Measurements from ENCODE around the gene TMEM120B. TPM values are rescaled to one million over a fixed set of nuclear protein-coding genes. Genes with fewer than 3 reads are reported as not detected.
"Not testable (repeated sequence)": the region's sequence is repeated elsewhere in the genome, so short reads cannot be mapped to it uniquely, and the experiment has no call there.

TMEM120B gene
- polyA plus RNA-seq, 10 donors: 10.6 to 22.9 (median 17.0) TPM

- no peak for DNase-seq
Observed at GRCh38 chr12:121708313-121709063, 4.1 kb upstream of the TMEM120B start.

GRCh38 chr12:121709064-121709424 is 3.5 kb upstream of the TMEM120B start:
- DNase-seq: not testable (repeated sequence)

GRCh38 chr12:121709478-121709961 is 3.0 kb upstream of the TMEM120B start:
- DNase-seq: peak in 1 of 3 donors; percentile 49

- no peak for DNase-seq
Observed at GRCh38 chr12:121711361-121712189, 977 bp upstream of the TMEM120B start.

DNA sequence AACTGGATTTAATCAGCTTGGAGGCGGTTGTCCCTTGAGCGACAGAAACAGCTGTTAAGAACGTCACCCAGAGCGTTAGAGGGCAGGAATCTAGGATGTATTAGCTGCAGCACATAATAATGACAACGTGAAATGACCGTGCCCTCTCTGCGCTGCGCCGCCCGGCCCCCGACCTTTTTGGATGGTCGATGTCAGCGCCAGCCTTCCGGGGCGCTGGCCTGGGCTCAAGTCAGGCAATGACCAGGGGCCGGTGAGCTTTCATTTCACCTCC is 427 bp upstream of the TMEM120B start:
- peak; percentile 83 to 92 (median 90) for DNase-seq

DNA sequence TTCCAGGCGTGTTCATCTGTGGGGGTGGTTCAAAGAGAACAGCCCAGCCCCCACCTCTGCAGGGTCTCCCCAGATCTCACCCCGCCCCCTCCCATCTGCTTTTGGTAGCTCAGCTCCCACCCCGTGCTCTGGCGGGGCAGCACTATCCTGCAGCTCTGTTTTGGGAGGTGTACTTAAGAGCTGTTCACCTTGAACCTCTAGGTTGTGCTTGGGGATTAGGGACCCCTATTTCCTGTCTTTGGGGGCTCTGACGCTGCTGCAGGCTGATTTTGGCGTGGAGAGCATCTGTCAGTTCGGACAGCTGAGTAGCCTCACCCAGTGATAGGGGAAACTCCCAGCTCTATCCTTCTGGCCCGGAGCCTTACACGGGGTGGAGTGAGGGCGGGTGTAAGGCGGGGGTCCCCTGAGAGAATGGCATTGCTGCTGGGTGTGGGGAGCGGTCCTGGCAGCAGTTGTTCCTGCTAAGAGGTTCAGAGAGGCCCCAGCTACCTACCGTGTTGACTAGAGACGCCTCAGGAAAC is 765 bp downstream of the TMEM120B start:
- peak; percentile 45 to 76 (median 54) for DNase-seq

- peak in 1 of 3 donors; percentile 42 for DNase-seq
Observed at GRCh38 chr12:121713793-121714192, 1.2 kb downstream of the TMEM120B start.

GRCh38 chr12:121715055-121715454 is 2.5 kb downstream of the TMEM120B start:
- not testable (repeated sequence) for DNase-seq

GRCh38 chr12:121715862-121716435 is 3.4 kb downstream of the TMEM120B start:
- DNase-seq: no peak

DNA sequence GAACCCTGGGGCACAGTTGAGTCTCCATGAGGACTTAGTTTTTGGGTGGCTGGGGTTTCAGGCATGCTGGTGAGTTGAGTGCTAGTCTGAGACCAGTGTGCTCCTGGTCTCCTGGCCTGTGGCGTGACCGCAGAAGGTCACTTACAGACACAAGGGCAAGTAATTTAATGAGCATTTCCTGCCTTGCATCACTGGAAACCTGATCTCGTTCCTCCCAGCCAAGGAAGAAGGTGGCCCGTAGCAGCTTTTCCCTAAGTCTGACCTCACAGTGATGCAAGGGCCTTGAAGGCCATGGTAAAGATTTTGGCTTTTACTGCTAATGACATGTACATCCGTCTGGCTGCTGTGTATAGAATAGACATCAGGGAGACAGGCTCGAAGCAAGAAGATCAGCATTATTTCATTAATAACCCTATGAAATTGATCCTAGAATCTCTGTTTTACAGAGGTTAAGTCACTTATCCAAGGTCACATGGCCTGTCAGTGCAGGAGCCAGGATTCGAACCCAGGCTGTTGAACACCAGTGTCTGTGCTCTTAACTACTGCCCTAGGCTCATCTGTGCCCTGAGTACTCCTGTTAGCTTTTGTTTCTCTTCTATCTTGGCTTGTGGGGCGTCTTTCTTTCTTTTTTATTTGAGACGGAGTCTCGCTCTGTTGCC is 4.6 kb downstream of the TMEM120B start:
- DNase-seq: peak in 2 of 3 donors; percentile 25 to 39

GRCh38 chr12:121718653-121719239 is 6.2 kb downstream of the TMEM120B start:
- DNase-seq: no peak

- peak in 1 of 3 donors; percentile 82 for DNase-seq
Observed at GRCh38 chr12:121719926-121720414, 7.4 kb downstream of the TMEM120B start.

DNA sequence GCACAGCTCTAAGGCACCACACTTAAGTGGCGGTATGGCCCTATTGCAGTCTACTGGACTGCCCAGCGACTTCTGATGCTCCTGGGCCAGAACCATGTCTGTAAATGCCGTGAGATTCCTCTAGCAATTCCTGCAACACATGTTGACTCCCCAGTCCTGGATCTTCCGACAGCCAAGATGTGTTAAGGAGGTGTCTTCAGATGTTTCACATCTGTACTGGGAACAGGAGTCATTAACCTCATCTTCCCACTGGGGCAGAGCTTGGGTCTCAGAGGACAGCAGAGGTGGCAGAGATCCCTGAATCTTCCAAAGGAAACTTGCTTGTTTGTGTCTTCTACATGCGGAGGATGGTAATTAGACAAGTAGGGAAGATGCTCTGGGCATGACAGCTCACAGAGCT is 8.2 kb downstream of the TMEM120B start:
- no peak for DNase-seq

- DNase-seq: no peak
Observed at GRCh38 chr12:121722511-121722910, 10.0 kb downstream of the TMEM120B start.

GRCh38 chr12:121723200-121723599 is 10.6 kb downstream of the TMEM120B start:
- DNase-seq: no peak

- no peak for DNase-seq
Observed at GRCh38 chr12:121724925-121725324, 12.4 kb downstream of the TMEM120B start.

DNA sequence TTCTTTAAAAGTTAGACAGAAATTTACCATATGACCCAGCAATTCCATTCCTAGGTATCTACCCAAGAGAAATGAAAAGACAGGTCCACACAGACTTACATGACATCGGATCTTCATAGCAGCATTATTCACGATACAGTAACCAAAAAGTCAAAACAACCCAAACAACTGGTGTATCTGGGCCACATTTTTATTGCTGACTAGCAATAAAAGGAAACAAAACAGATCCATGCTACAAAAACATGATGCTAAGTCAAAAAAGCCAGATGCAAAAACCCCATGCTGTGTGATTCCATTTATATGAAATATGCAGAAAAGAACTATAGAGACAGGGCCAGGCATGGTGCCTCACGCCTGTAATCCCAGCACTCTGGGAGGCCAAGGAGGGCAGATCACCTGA is 12.9 kb downstream of the TMEM120B start:
- DNase-seq: no peak

DNA sequence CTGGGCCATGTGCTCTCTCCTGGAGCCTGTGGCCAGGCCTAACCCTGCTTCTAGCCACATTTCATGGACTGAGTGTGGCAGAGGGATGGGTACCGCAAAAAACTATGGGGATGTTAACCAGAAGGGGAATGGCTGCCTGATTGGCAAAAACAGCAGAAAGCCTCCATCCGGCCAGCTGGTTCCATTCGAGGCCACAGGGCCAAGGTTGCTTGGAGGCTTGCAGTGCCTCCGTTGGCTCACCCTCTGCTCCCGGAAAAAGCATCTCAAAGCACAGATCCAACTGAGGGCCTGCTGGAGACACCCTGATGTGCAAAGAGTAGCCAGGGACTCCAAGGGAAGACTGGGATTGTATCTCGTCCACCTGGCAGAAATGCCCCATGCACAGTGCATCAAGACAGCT is 16.5 kb downstream of the TMEM120B start:
- DNase-seq: no peak

- no peak for DNase-seq
Observed at GRCh38 chr12:121731473-121731872, 18.9 kb downstream of the TMEM120B start.

DNA sequence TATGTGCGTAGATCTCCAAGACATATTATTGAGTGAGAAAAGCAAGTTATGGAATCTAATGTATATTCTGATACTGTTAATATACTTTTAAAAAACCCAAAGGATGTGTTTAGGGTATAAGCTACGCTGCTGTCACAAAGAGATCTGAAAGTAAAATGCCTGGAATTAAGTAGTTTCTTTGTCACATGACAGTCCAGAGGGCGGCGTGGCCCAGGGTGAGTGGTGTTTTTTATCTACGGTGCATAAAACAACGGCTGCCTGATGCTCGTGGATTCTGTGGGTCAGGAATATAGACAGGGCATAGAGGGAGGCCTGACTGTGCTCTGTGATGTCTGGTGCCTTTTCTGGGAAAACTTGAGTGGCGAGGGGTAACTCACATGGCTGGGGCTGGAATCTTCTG is 21.3 kb downstream of the TMEM120B start:
- no peak for DNase-seq

GRCh38 chr12:121738340-121738858 is 25.8 kb downstream of the TMEM120B start:
- DNase-seq: no peak

Data from muscle of back (tissue), 11 donors.